ENCODE results near the gene NOC4L.

- TF ChIP-seq CTCF (IDR thresholded peaks at IDR 0.05) (no peak), SMAD3 (CRISPR knock-in tag; IDR thresholded peaks at IDR 0.05; ENCODE audit: borderline replicate concordance) (no peak), SP1 (CRISPR knock-in tag; conservative IDR thresholded peaks at IDR 0.05) (no peak), ARID4B (CRISPR knock-in tag; IDR thresholded peaks at IDR 0.05; ENCODE audit: borderline replicate concordance) (no peak), IRF2 (CRISPR knock-in tag; IDR thresholded peaks at IDR 0.05; ENCODE audit: borderline replicate concordance, low read depth) (no peak), FOXJ3 (CRISPR knock-in tag; IDR thresholded peaks at IDR 0.05; ENCODE audit: borderline replicate concordance) (no peak), MAX (CRISPR knock-in tag; IDR thresholded peaks at IDR 0.05) (no peak)
- TF ChIP-seq, protein P1, sequence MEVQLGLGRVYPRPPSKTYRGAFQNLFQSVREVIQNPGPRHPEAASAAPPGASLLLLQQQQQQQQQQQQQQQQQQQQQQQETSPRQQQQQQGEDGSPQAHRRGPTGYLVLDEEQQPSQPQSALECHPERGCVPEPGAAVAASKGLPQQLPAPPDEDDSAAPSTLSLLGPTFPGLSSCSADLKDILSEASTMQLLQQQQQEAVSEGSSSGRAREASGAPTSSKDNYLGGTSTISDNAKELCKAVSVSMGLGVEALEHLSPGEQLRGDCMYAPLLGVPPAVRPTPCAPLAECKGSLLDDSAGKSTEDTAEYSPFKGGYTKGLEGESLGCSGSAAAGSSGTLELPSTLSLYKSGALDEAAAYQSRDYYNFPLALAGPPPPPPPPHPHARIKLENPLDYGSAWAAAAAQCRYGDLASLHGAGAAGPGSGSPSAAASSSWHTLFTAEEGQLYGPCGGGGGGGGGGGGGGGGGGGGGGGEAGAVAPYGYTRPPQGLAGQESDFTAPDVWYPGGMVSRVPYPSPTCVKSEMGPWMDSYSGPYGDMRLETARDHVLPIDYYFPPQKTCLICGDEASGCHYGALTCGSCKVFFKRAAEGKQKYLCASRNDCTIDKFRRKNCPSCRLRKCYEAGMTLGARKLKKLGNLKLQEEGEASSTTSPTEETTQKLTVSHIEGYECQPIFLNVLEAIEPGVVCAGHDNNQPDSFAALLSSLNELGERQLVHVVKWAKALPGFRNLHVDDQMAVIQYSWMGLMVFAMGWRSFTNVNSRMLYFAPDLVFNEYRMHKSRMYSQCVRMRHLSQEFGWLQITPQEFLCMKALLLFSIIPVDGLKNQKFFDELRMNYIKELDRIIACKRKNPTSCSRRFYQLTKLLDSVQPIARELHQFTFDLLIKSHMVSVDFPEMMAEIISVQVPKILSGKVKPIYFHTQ (CRISPR knock-in tag; IDR thresholded peaks at IDR 0.05): no peak
- TF ChIP-seq, protein P2, sequence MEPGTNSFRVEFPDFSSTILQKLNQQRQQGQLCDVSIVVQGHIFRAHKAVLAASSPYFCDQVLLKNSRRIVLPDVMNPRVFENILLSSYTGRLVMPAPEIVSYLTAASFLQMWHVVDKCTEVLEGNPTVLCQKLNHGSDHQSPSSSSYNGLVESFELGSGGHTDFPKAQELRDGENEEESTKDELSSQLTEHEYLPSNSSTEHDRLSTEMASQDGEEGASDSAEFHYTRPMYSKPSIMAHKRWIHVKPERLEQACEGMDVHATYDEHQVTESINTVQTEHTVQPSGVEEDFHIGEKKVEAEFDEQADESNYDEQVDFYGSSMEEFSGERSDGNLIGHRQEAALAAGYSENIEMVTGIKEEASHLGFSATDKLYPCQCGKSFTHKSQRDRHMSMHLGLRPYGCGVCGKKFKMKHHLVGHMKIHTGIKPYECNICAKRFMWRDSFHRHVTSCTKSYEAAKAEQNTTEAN (CRISPR knock-in tag; IDR thresholded peaks at IDR 0.05): no peak
- TF ChIP-seq, protein P3, sequence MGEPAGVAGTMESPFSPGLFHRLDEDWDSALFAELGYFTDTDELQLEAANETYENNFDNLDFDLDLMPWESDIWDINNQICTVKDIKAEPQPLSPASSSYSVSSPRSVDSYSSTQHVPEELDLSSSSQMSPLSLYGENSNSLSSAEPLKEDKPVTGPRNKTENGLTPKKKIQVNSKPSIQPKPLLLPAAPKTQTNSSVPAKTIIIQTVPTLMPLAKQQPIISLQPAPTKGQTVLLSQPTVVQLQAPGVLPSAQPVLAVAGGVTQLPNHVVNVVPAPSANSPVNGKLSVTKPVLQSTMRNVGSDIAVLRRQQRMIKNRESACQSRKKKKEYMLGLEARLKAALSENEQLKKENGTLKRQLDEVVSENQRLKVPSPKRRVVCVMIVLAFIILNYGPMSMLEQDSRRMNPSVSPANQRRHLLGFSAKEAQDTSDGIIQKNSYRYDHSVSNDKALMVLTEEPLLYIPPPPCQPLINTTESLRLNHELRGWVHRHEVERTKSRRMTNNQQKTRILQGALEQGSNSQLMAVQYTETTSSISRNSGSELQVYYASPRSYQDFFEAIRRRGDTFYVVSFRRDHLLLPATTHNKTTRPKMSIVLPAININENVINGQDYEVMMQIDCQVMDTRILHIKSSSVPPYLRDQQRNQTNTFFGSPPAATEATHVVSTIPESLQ (CRISPR knock-in tag; IDR thresholded peaks at IDR 0.05): no peak
Measured at GRCh38 chr12:132142679-132143335, 1.4 kb upstream of the NOC4L start.
